8988T (cell line): ENCODE data around the gene STXBP6.

Source experiments
- DNase-seq: peaks from one replicate; pipeline ENCODE4 v3.0.0; 2011

Gene STXBP6

GRCh38 chr14:24879661-24880386 lies 170.1 kb downstream of the STXBP6 start:
- no peak for DNase-seq

DNA sequence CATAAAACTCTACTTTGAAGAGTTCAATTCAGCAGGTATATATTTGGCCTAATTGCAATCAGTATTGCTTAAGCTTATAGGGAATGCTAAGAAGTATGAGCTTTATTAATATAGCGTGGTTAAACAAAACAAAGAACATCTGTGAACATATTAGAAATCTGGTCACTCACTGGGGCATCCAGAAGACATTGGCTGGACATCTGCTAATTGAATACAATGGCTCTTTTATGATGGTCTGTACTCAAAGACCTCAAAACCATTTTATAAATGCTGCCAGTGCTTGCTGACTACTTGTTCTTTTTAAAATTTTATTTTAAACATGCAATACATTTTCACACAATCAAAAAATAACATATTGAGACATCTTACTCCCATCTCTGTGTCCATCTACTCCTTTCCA lies 173.0 kb downstream of the STXBP6 start:
- DNase-seq = no peak

GRCh38 chr14:24875991-24876878 lies 173.7 kb downstream of the STXBP6 start:
- no peak for DNase-seq

- no peak for DNase-seq
Measured at GRCh38 chr14:24875203-24875838, 174.6 kb downstream of the STXBP6 start.

DNA sequence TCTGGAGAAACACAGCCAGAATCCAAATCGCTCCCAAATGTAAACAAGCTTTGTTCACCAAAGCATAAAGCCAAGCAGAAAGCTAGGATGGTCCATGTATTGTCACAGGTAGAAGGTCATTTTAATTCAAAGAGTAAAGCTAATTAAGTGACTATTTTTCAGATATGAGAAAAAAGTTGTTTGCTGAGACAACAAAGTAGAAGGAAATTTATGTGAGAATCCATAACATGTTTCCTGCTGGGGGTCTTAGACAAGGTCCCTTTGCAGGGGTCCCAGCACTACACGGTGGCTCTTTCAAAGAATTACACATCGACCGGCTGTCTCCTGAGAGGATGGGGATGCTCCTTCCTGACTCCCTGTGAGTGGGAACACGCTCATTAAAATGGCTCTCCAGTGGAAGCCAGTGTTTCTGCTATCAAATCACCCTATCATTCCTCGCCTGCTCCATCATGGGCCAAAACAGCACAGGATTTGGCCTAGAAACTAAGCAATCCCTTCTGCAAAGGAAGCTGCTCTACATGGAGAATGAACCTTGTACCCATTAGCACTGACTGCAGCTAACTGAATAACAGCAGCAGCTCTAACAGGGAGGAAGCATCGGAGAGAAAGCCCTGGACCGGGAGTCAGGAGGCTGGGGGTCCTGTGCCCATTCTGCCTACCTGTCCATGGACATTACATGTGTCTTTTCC lies 175.3 kb downstream of the STXBP6 start:
- DNase-seq = no peak

GRCh38 chr14:24873551-24873950 lies 176.4 kb downstream of the STXBP6 start:
- DNase-seq = no peak

DNA sequence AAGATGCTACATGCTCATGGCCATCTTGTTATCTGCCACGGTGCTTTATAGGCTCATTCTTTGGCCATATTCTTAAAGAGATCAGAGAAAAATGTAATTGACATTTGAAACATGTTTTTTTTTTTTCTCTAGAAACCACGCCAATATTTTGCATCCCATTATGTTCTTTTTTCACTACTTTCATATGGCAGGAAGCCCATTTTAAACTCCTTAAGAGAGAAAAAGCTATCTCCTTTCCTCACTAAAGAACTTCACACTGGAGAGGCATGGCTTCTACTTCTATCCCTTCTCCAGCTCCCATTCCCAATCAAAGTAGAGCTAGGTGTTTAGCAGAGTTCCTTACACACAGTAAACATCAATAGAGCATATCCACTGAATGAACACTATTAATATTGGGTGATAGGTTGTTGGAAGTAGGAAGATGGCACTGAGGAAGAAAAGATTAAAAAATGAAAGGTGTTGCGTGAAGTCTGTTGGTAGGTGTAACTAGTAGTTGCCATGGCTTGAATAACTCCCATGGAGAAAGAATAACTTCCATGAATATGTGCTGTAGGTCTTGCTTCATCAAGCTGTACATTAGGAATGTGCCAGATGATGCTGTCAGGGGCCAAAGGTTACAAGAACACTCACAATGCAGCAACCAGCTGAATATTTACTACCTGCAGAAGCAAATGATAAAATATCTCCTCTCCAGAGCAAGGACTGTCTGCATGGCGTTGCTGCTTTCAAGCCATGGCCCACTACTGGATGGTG lies 178.8 kb downstream of the STXBP6 start:
- no peak for DNase-seq

GRCh38 chr14:24868389-24868788 lies 181.6 kb downstream of the STXBP6 start:
- DNase-seq = no peak

DNA sequence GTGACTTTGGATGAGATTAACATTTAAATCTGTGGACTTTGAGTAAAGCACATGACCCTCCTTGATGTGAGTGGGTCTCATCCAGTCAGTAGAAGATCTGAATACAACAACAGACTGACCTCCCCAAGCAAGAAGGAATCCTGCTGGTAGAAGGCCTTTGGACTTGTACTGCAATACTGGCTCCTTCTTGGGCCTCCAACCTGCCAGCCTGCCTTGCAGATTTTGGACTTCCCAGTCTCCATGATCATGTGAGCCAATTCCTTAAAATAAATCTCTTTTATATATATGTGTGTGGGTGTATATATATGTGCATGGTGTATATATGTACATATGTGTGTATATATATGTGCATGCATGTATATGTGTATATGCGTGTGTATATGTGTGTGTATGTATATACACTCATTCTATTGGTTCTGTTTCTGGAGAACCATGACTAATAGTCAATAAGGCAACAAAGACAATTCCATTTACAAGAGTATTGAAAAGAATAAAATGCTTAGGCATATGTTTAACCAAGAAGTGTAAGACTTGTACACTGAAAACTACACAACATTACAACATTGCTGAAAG lies 183.8 kb downstream of the STXBP6 start:
- no peak for DNase-seq

- no peak for DNase-seq
Measured at GRCh38 chr14:24863968-24864684, 185.8 kb downstream of the STXBP6 start.

DNA sequence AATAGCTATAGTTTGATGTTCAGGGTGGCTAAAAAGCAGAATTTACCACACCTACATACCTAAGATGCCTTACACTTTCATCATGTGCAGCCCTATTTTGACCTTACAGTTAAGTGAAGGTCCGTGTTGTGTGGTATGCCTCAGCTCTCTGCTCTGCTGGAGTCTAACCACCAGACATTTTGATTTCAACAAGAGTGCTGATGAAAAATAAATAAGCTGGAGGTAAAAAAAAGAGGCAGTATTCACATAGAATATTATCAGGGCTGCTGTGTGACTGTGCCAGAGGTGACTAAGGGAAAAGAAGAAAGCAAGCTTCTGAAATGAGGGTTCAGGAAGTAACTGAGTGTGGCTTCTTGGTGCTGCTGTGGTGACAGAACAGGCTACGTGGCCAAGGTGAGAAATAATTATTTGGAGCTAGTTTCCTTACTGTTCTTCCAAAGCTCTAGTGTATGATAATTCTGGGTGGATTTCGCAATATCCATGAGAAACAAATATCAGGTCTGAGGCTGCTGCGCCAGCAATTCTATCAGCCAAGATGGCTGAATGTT lies 188.8 kb downstream of the STXBP6 start:
- no peak for DNase-seq

DNA sequence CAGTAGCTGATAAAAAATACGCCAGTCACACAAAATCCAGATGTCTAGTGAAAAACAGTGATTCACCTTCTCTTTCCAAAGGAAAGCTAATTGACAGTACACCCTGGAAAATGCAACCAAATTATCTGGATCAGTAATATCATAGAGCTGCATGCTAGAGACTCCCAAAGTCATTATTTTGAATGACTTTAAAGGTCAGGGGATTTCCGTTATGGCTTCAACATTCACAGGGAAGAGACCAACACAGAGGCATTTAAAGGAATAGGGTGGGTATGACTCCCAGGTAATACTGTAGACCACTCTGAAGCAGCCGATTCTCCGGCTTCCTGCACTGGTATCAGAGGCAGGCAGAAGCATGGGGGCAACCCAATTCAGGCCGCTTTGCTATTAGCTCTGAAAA lies 190.4 kb downstream of the STXBP6 start:
- no peak for DNase-seq

GRCh38 chr14:24858684-24859083 lies 191.3 kb downstream of the STXBP6 start:
- no peak for DNase-seq

DNA sequence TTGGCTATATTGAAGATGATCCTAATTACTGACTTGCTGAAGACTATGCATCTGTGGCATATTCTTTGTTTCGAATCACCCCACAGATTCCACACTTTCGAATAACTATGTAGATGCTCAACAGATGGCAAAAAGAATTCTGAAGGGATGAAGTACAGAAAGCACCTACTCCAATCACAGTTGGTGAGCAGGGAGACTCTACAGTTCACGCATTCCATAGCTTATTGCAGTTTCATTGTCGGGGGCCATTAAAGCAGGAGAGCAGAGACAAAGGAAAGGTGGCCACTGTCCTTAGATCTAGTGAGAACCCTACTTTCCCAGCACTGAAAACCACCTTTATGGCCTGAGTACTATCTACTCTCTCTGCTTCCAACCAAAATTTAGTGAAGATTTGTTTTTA lies 191.9 kb downstream of the STXBP6 start:
- DNase-seq = no peak

GRCh38 chr14:24857277-24857676 lies 192.7 kb downstream of the STXBP6 start:
- no peak for DNase-seq

DNA sequence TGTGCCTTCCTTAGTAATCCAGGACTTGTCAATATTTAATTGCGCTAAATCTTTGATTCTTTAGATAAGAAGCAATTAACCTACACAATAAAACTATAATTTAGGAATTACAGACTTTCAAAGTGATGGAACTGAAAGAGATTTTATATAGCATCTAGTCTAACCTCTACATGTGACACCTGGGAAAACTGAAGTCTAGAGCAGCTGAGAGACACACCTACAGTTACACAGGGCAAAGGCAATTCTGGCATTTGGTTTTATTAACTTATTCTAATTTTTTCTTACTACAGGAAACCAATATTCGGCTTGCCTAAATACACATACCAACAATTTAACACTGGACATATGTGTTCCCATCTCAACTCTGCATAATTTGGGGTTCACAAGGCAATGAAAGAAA lies 196.5 kb downstream of the STXBP6 start:
- DNase-seq = no peak

GRCh38 chr14:24852312-24853060 lies 197.5 kb downstream of the STXBP6 start:
- no peak for DNase-seq

- DNase-seq = no peak
Measured at GRCh38 chr14:24851837-24852236, 198.1 kb downstream of the STXBP6 start.

GRCh38 chr14:24851406-24851805 lies 198.5 kb downstream of the STXBP6 start:
- DNase-seq = no peak

GRCh38 chr14:24850072-24850471 lies 199.9 kb downstream of the STXBP6 start:
- no peak for DNase-seq
